ENCODE data around the gene KCTD11.

KCTD11 gene

DNA sequence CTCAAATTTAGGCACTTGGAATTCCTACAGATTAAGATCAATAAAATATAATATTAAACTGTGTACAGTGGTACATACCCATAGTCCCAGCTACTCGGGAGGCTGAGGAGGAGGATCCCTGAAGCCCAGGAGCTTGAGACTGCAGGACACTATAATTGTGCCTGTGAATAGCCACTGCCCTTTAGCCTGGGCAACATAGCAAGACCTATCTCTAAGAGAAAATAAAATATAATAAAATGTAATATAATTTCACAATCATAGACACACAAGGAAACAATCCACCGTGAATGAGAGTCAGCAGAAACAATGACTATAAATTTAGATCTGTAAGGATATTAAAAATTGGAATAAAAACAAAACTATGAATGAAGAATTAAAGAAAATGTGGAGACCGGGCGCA is 18.9 kb downstream of the KCTD11 start:
- TF ChIP-seq, protein P1, sequence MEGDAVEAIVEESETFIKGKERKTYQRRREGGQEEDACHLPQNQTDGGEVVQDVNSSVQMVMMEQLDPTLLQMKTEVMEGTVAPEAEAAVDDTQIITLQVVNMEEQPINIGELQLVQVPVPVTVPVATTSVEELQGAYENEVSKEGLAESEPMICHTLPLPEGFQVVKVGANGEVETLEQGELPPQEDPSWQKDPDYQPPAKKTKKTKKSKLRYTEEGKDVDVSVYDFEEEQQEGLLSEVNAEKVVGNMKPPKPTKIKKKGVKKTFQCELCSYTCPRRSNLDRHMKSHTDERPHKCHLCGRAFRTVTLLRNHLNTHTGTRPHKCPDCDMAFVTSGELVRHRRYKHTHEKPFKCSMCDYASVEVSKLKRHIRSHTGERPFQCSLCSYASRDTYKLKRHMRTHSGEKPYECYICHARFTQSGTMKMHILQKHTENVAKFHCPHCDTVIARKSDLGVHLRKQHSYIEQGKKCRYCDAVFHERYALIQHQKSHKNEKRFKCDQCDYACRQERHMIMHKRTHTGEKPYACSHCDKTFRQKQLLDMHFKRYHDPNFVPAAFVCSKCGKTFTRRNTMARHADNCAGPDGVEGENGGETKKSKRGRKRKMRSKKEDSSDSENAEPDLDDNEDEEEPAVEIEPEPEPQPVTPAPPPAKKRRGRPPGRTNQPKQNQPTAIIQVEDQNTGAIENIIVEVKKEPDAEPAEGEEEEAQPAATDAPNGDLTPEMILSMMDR (IDR thresholded peaks at IDR 0.05; ENCODE audit: low read depth, low read length), result no peak
- H3K4me3 ChIP-seq (ENCODE audit: low read depth, low read length), result no peak overlapping the region

DNA sequence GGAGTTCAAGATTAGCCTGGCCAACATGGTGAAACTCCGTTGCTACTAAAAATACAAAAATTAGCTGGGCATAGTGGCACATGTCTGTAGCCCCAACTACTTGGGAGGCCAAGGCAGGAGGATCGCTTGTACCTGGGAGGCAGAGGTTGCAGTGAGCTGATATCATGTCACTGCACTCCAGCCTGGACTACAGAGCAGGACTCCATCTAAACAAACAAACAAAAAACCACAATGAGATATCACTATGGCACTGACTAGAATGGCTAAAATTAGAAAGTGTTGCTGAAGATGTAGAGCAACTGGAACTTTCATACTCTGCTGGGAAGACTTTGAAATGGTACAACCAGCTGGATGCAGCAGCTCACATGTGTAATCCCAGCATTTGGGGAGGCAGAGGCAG is 22.4 kb downstream of the KCTD11 start:
- H3K4me3 ChIP-seq (ENCODE audit: low read depth, low read length), result no peak overlapping the region
- TF ChIP-seq, protein P1 (IDR thresholded peaks at IDR 0.05; ENCODE audit: low read depth, low read length), result no peak

DNA sequence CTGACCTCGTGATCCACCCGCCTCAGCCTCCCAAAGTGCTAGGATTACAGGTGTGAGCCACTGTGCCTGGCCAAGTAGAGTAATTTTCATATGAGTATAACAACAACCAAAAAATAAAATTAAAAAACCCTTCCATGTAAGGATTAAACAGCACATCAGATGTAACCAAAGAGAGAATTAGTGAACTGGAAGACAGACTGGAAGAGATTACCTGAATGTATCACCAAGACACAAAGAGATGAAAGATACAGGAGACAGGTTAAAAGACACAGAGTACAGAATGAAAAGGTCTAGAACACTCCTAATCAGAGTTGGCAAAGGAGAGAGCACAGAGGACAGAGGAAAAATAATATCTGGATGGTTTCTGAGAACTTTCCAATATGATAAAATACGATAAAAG is 27.2 kb downstream of the KCTD11 start:
- TF ChIP-seq, protein P1 (IDR thresholded peaks at IDR 0.05; ENCODE audit: low read depth, low read length), result no peak
- H3K4me3 ChIP-seq (ENCODE audit: low read depth, low read length), result no peak overlapping the region

DNA sequence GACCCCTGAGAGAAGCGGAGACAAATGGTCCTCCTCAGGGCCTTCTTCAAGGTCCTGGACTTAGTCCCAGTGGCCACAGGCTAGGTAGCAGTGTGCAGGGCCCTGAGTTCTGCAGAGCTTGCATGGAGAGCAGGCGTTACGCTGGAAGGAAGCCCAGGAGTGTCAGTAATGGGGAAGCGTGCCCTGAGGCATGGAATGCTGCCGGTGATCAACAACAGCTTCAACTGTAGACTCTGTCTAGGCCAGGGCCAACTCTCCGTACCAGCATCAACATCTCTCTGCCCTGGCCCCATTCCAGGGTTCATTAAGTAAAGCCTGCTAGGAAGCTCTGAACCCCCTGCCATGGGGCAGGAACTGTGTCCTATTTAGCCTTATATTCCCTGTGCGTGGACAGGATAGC is 28.4 kb downstream of the KCTD11 start:
- H3K4me3 ChIP-seq (ENCODE audit: low read depth, low read length), result no peak overlapping the region
- TF ChIP-seq, protein P1 (IDR thresholded peaks at IDR 0.05; ENCODE audit: low read depth, low read length), result no peak

DNA sequence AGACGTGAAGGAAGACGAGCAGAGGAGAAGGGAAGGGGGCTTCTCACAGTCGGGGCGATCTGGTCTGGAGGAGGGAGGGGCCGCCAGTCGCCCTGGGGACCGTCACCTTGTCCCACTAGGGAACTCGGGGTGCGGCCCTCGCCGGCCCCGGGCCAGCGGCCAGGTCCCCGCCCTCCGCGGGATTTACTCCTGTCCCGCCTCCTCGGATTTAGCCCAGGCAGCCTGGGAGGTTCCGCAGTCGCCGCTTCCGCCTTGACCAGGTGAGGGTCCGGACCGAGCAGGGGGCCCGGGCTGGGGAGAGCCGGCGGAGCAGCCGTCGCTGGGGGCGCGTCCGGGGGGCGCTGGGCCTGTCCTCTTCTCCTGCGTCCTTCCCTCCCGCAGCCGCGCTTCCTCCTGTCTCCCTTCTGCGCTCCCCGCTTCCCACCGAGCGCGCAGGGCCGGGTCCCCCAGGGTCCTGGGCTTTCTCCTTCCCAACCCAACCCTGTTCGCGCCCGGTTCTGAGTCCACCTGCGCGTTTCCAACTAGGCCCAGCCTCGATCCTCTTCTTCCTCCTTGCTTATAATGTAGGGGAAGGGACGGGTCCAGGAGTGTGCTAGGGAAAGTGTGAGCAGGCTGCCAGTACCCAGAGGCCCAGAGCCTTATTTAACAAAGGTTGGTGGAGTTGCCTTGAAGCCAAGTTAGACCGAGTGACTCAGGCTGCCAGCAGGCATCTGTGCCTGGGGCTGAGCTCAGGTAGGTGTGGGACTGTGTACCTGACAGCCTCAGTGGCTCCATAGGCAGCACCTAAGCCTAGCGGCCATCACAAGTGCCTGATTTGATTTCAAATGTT is 29.1 kb downstream of the KCTD11 start, which contains the start of gene TNK1:
TNK1 (plus strand) TSS at position 235 of the 829 bp plus-strand sequence. CDS start 1,838 bp downstream, outside the sequence.
- TF ChIP-seq, protein P1 (IDR thresholded peaks at IDR 0.05; ENCODE audit: low read depth, low read length), result no peak
- no peak within 1 kb of the TSS for H3K4me3 ChIP-seq (ENCODE audit: low read depth, low read length)

DNA sequence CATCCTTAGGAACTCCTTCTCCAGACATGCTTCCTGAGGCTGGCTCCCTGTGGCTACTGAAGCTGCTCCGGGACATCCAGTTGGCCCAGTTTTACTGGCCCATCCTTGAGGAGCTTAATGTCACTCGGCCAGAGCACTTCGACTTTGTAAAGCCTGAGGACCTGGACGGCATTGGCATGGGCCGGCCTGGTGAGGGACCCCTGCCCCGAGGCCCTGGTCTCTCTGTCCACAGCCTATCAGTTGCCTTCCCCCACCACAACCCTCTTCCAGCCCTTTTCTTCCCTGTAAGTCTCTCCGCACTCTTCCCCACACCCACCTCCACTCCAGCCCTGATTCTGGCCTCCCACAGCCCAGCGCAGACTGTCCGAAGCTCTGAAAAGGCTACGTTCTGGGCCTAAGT is 30.9 kb downstream of the KCTD11 start:
- TF ChIP-seq, protein P1 (IDR thresholded peaks at IDR 0.05; ENCODE audit: low read depth, low read length), result no peak
- H3K4me3 ChIP-seq (ENCODE audit: low read depth, low read length), result no peak overlapping the region

DNA sequence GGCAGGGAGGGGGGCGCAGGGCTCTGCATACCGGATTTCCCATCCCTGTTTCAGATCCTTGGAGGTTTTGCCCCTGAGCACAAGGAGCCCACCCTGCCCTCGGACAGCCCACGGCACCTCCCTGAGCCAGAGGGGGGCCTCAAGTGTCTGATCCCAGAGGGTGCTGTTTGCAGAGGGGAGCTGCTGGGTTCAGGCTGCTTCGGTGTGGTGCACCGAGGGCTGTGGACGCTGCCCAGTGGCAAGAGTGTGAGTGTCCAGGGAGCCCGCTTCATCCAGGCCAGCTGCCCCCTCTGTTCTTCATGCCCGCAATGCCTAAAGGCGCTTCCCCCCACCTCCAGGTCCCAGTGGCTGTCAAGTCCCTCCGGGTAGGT is 31.4 kb downstream of the KCTD11 start:
- no peak overlapping the region for H3K4me3 ChIP-seq (ENCODE audit: low read depth, low read length)
- TF ChIP-seq, protein P1 (IDR thresholded peaks at IDR 0.05; ENCODE audit: low read depth, low read length), result no peak
